HG02759 (cell line): Measurements from ENCODE around the gene PCDH10.

Experiments used
- ATAC-seq: cut with Tn5 transposase; IDR thresholded peaks from one replicate; pipeline ENCODE4 v1.9.1; 2021; ENCODE audit warnings: mild to moderate bottlenecking, moderate library complexity; ENCODE audit not compliant: unreplicated experiment

Gene PCDH10, protein sequence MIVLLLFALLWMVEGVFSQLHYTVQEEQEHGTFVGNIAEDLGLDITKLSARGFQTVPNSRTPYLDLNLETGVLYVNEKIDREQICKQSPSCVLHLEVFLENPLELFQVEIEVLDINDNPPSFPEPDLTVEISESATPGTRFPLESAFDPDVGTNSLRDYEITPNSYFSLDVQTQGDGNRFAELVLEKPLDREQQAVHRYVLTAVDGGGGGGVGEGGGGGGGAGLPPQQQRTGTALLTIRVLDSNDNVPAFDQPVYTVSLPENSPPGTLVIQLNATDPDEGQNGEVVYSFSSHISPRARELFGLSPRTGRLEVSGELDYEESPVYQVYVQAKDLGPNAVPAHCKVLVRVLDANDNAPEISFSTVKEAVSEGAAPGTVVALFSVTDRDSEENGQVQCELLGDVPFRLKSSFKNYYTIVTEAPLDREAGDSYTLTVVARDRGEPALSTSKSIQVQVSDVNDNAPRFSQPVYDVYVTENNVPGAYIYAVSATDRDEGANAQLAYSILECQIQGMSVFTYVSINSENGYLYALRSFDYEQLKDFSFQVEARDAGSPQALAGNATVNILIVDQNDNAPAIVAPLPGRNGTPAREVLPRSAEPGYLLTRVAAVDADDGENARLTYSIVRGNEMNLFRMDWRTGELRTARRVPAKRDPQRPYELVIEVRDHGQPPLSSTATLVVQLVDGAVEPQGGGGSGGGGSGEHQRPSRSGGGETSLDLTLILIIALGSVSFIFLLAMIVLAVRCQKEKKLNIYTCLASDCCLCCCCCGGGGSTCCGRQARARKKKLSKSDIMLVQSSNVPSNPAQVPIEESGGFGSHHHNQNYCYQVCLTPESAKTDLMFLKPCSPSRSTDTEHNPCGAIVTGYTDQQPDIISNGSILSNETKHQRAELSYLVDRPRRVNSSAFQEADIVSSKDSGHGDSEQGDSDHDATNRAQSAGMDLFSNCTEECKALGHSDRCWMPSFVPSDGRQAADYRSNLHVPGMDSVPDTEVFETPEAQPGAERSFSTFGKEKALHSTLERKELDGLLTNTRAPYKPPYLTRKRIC

DNA sequence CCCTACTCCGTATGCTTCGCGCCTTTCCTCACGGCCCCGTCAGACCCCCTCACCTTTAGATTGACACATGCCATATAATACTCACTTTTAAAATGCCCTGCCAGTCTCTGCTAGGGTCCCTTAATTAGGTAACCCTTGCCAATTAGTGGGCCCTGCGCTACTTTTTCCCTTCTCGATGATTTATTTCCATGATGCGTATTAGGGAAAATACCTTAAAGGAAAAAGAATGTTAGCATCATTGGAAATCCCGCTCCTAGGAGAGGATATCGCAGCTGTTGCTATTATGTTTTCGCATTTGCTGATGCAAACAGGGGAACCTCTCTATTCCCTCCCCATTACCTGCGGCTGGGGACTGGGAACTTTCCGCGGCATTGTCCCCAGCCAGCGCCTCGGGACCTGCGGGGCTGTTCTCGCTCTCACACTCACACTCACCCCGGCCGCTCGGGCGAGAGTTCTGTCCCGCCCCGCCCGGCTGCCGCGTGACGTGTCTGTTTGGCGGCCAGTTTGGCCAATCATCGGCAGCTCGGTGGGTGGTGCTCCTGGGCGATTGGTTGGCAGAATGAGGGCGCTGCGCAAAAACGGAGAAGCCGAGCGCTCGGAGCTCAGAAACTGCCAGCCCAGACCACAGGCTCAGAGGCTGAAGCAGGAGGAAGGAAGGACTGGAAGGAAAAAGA, at the start of gene PCDH10:
Gene PCDH10 (plus strand): TSS at position 605 of the 674 bp plus-strand sequence. CDS start 847 bp downstream, outside the sequence.
- ATAC-seq = peak; percentile 81

DNA sequence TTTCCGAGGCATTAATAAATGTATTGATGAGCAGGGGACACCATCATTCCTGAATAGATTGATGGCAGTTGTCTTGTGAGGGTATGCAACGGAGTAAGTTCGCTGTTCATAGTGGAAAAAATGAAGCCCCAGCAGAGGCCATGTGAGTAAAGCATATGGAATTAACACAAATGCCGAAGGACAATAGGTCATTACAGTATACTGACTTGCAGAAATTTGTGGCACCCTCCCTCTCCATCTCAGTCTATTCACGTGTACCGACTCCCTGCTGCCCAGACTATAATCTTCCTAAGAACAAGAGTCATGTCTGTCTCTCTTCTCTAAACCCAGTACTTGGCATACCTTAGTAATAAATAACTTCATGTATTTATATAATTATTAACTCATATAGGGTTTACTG, 47.1 kb upstream of the PCDH10 start:
- no peak for ATAC-seq

DNA sequence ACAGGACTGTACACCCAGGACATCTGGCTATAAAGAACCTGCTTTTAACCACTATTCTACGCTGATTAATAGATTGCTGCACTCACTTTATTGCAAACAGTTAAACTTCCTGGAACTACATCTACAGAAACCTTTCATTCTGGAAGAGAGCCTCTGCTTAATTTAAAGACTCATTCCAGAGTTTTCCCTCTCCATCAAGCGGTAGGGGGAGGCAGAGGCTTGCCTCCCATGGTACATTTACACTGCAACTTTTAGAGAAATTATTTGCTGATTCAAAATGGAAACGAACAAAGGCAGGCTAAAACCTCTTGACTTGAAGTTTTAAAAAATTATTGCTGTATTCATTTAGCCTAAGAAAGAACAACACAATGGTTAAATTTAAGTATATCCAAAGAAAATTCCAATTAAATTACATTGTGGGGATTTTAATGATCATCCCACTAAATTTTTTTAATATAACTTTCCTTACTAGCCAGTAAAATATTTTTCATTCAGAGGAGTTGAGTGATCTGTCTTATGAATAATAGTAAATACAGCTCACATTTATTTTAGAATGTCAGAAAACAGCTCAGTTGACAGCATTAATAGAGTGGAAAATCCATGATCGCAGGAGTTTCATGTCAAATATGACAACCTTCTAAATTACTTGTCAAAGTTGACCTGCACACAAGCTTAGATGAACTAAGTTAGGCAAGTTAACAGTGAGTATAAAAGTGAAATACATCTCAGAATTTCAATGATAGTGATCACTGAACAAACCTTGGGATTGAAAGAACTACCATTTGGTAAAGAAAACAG, 46.3 kb upstream of the PCDH10 start:
- ATAC-seq = no peak

DNA sequence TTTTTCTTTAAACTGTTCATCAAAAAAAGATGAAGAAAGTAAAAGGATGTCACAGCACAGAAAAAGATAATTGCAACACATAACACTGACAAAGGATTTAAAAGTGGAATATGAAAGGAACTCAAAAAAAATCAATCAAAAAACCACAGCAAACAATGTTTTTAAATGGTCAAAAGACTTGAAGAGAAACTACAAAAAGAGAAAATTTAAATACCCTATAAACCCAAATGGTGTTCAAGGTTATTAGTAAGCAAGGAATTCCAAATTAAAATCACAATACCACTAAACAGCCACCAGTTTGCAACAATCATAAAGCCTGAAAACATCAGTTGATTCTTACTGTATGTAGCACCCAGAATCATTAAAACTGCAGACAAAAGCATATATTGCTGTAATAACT, 36.5 kb upstream of the PCDH10 start:
- ATAC-seq = no peak

DNA sequence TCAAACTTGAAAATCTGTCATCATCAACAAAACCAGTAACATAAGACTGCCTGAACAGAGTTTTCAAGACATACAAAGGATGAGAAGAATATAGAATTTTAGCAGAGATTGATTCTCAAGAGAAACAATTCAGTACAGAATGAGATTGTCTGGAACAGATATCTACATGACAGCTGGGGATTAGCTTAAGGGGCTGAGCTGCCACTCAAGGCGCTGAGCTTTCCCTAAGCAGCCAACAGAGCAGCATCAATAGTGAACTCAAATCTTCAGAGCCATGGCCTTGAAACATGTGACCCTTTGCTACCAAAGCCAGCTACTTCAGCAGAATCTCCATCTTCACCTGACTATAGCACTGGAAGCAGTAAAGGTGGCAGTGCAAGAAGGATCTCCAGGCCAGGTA, 24.3 kb upstream of the PCDH10 start:
- no peak for ATAC-seq

DNA sequence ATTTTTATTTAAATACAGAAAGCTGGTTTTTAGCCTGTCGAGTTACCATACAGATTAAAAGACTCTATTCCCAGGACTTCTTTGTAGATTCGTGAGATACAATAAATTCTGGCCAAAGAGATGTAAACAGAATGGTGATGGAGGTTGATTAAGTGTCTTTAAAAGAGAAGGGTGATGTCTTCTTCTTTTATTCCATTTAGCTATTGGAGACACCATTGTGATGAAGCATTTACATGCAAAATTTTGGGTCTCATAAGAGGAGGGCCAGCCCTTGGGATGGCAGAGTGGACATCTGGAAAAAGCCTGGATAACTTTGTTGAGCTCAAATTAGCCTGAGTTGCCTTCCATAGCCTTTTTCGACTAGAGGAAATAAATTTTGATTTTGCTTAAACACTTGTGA, 21.6 kb upstream of the PCDH10 start:
- ATAC-seq = no peak

DNA sequence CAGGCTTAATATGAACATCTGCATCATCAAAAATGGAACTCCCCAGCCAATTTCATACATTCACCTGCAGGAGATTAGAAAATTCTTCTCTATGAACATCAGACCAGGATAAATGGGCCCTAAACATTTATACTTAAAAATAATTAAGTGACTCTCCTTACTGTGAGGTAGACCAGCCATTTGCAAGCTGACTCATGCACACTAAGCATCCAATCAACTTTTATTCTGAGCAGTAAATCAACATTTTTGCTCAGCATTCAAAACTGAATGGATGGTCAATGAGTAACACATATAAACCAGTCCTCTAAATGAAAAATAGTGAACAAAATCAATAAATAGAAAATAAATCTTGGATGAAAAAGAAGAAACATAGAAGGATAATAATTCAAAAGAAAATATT, 19.9 kb upstream of the PCDH10 start:
- ATAC-seq = no peak

DNA sequence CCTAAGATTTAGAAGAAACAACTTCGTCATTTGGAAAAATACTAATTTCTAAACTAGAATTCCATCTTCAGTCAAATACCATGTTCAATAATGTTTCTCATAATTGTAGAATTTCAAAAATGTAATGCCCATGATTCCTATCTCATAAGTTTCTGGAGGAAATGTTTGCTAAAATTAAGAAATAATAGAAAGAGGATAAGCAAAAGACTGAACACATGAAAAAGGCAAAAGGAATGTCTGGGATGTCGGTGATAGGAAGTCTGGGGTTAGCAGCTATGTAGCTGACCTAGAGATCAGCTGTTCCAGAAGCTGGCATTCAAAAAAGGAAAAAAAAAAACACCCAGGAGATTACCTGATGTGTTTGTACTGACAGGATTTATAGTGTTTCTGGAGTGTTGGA, 18.9 kb upstream of the PCDH10 start:
- ATAC-seq = no peak

- ATAC-seq = no peak
These were observed 17.1 kb upstream of the PCDH10 start for GRCh38 chr4:133131829-133132460.

GRCh38 chr4:133136833-133137232, 12.3 kb upstream of the PCDH10 start:
- ATAC-seq = no peak

- no peak for ATAC-seq
These were observed 11.5 kb upstream of the PCDH10 start for GRCh38 chr4:133137571-133137970.

GRCh38 chr4:133143775-133144430, 5.2 kb upstream of the PCDH10 start:
- ATAC-seq = no peak

DNA sequence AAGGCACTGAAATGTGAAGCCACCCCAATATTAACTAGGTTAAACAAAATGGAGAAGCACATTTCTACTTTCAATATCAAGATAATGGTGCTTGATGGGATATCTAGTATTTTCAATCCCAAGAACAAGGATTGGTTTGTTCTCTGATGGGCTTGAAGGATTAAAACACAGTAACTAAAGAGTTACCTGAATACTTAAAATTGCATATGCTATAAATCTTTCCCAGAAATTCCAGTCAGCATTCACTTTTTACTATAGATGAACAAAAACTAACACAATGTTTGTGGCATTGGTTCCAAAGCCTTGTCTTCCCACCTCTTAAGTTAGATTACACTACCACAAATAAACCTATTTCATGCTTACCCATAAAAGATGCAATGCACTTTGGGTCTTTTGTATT, 3.9 kb upstream of the PCDH10 start:
- no peak for ATAC-seq

DNA sequence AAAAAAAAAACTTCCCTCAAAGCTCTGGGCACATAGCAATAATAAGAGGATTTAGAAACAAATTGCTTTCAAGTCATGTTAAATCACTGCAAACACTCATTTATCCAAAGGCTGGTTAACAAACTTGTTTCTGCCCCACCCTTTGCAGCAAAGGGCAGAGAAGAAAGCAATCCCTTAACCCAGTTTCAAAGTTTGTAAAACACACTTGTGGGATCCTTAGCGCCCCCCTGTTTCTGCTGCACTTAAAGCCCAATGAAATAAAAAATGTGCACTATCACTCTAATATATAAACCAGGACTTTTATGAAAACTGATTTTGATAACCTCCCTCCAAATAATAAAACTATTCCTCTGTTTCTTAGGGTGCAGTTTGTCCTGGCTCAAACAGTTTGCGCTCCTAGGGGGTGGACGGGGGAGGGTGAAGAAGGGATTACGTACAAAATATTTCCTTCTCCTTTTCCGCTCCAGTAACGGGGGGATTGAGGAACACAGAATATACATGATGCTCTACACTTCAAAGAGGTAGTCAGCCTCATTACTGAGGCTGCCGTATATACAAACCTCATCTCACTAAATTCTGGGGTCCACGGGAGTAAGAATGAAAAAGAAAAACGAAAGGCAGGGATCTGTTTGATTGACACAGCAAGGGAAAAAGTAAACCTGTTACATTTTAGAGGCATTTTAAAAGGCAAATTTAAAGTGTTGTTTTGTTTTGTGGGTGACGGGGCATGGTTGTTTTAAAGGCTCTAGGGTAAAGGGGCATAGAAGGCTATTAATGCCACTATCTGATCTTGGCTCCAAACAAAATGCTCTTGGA, 3.1 kb upstream of the PCDH10 start:
- no peak for ATAC-seq

DNA sequence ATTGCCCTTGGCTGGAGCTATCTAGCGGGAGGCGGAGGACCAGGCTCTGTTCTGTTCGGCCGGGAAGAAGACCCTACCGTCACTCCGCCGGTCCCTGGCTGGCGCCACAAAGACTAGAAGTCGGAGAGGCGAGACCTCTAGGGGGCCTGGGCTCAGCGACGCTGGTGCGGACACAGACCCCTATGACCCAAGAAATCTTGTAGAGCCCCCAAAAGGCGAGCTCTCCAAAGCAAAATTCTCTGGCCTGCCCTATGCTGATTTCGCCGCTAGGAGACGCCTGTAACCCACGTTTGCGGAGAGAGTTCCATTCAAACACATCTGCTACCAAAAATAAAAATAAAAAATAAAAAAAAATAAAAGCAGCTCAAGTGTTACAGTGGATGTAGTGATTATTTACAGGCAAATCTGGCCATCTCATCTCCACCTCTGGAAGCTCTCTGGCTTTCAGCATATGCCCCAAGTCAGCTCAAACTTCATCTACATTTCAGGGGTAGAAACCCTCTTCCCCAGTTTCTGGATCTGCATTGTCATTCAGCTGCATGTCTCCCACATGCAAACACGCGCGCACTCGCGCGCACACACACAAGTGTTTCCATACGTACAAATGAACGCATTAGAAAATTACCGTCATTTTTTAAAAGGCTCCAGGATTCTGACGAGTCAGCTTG, 2.4 kb upstream of the PCDH10 start:
- ATAC-seq = peak; percentile 58

DNA sequence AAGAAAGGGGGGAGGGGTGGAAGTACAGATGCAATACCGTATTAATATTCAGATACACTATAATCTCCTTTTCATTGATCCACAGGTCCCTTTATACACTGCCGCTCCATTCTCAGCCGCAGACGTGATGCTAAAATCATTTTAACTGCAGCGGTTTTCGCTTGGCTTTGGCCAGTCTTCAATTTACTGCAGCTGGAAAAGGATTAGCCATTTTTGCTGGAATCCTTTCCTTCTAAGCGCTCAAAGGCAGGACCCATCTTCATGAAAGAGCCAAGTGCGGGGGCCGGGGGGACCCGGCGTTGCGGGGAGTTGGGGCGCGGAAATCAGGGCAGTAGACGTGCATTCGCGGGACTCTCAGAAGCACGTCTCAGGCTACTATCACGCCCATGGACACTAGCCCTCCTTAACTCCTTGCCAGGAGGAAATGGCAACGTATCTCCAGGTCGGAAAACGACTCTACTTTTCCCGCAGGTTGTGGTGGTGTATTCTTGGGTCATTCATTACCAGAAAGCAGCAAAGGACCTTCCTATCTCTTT, 1.7 kb upstream of the PCDH10 start:
- no peak for ATAC-seq

GRCh38 chr4:133147921-133148689, 989 bp upstream of the PCDH10 start:
- no peak for ATAC-seq
